Activated CD4-positive, alpha-beta T cell treated with anti-CD3 and anti-CD28 coated beads, Interleukin-2, amount 10 ng/mL, durations not matched to agents 7 days and 5 days (primary cell): Measurements from ENCODE around the gene CNTNAP2. TPM values are rescaled to one million over a fixed set of nuclear protein-coding genes. Genes with fewer than 3 reads are reported as not detected.

Experiments
- CTCF ChIA-PET: fragments of 350-600 bp; sonication (Branson Sonifier 250); formaldehyde crosslinking; loops from one replicate; lab custom pipeline; 2021; ENCODE audit warnings: antibody characterized with exemption; lab: Charles Lee
- POLR2A ChIA-PET: fragments of 350-600 bp; sonication (Branson Sonifier 250); formaldehyde crosslinking; loops from one replicate; lab custom pipeline; 2021; ENCODE audit warnings: antibody characterized with exemption; lab: Charles Lee
- DNase-seq: peaks from one replicate; pipeline ENCODE4 v3.0.0-alpha.2; 2020
- H3K27ac Mint-ChIP-seq: one replicate; pipeline ENCODE4 v1.8.0; 2021; ENCODE audit warnings: mild to moderate bottlenecking, moderate library complexity, mixed read lengths
- H3K27me3 Mint-ChIP-seq: one replicate; pipeline ENCODE4 v1.8.0; 2021; ENCODE audit warnings: mixed read lengths
- H3K36me3 Mint-ChIP-seq: one replicate; pipeline ENCODE4 v1.8.0; 2021; ENCODE audit warnings: low read depth, mixed read lengths
- H3K4me1 Mint-ChIP-seq: one replicate; pipeline ENCODE4 v1.8.0; 2021; ENCODE audit warnings: mixed read lengths
- H3K4me3 Mint-ChIP-seq: one replicate; pipeline ENCODE4 v1.8.0; 2021; ENCODE audit warnings: mild to moderate bottlenecking, moderate library complexity, mixed read lengths
- H3K9me3 Mint-ChIP-seq: one replicate; pipeline ENCODE4 v1.8.0; 2021; ENCODE audit warnings: mixed read lengths
- total RNA-seq, 2 experiments: library from RNA; stranded (reverse); gene quantifications; one replicate each; pipeline ENCODE4 v1.2.3, GENCODE V29; 2021

The CNTNAP2 gene
- total RNA-seq, 2 experiments from 2014 or later = not detected

- ChIA-PET CTCF (no interaction called here), POLR2A (no interaction called here)
- DNase-seq = no peak
- no peaks in the 10 kb centered on the region for H3K4me1 Mint-ChIP-seq
- no peak overlapping the region for H3K27ac Mint-ChIP-seq
- no peaks in the 10 kb centered on the region for H3K27me3 Mint-ChIP-seq
- no peak overlapping the region for H3K4me3 Mint-ChIP-seq
- H3K36me3 Mint-ChIP-seq = no peaks in the 10 kb centered on the region
- H3K9me3 Mint-ChIP-seq = peaks cover 4% of the 10 kb centered on the region
Observed at GRCh38 chr7:147161405-147161804, 1044.8 kb downstream of the CNTNAP2 start.

- Mint-ChIP-seq H3K27ac (no peak overlapping the region), H3K4me1 (no peaks in the 10 kb centered on the region), H3K9me3 (peaks cover 2% of the 10 kb centered on the region), H3K4me3 (no peak overlapping the region), H3K27me3 (no peaks in the 10 kb centered on the region), H3K36me3 (no peaks in the 10 kb centered on the region)
- DNase-seq = no peak
- CTCF ChIA-PET = interaction anchor here (1.6 kb wide), 1 partner anchor 10 kb away, joined by 3 read pairs; no protein-coding TSS in a partner anchor
- POLR2A ChIA-PET = no interaction called here
Observed at GRCh38 chr7:147170341-147171012, 1053.9 kb downstream of the CNTNAP2 start.

- DNase-seq = no peak
- Mint-ChIP-seq H3K27me3 (no peaks in the 10 kb centered on the region), H3K27ac (no peak overlapping the region), H3K9me3 (peaks cover 2% of the 10 kb centered on the region), H3K4me1 (no peaks in the 10 kb centered on the region), H3K36me3 (no peaks in the 10 kb centered on the region), H3K4me3 (no peak overlapping the region)
- CTCF ChIA-PET = interaction anchor here (1.6 kb wide), 1 partner anchor 10 kb away, joined by 3 read pairs; no protein-coding TSS in a partner anchor
- POLR2A ChIA-PET = no interaction called here
Observed at GRCh38 chr7:147171013-147171391, 1054.4 kb downstream of the CNTNAP2 start.

- no peak overlapping the region for H3K27ac Mint-ChIP-seq
- no peaks in the 10 kb centered on the region for H3K9me3 Mint-ChIP-seq
- POLR2A ChIA-PET = no interaction called here
- H3K4me1 Mint-ChIP-seq = no peaks in the 10 kb centered on the region
- H3K27me3 Mint-ChIP-seq = no peaks in the 10 kb centered on the region
- CTCF ChIA-PET = no interaction called here
- no peak for DNase-seq
- no peak overlapping the region for H3K4me3 Mint-ChIP-seq
- H3K36me3 Mint-ChIP-seq = no peaks in the 10 kb centered on the region
Observed at GRCh38 chr7:147173883-147174282, 1057.3 kb downstream of the CNTNAP2 start.

GRCh38 chr7:147182874-147183273 is 1066.3 kb downstream of the CNTNAP2 start:
- Mint-ChIP-seq H3K9me3 (no peaks in the 10 kb centered on the region), H3K36me3 (no peaks in the 10 kb centered on the region), H3K27ac (no peak overlapping the region), H3K4me3 (no peak overlapping the region), H3K4me1 (no peaks in the 10 kb centered on the region), H3K27me3 (no peaks in the 10 kb centered on the region)
- CTCF ChIA-PET = no interaction called here
- no peak for DNase-seq
- POLR2A ChIA-PET = no interaction called here

GRCh38 chr7:147183276-147183675 is 1066.7 kb downstream of the CNTNAP2 start:
- Mint-ChIP-seq H3K9me3 (no peaks in the 10 kb centered on the region), H3K27ac (no peak overlapping the region), H3K27me3 (no peaks in the 10 kb centered on the region), H3K36me3 (no peaks in the 10 kb centered on the region), H3K4me1 (no peaks in the 10 kb centered on the region), H3K4me3 (no peak overlapping the region)
- POLR2A ChIA-PET = no interaction called here
- CTCF ChIA-PET = no interaction called here
- no peak for DNase-seq

- DNase-seq = no peak
- CTCF ChIA-PET = no interaction called here
- no peaks in the 10 kb centered on the region for H3K9me3 Mint-ChIP-seq
- H3K4me3 Mint-ChIP-seq = no peak overlapping the region
- H3K27ac Mint-ChIP-seq = no peak overlapping the region
- H3K36me3 Mint-ChIP-seq = no peaks in the 10 kb centered on the region
- POLR2A ChIA-PET = no interaction called here
- no peaks in the 10 kb centered on the region for H3K4me1 Mint-ChIP-seq
- H3K27me3 Mint-ChIP-seq = no peaks in the 10 kb centered on the region
Observed at GRCh38 chr7:147188467-147188866, 1071.9 kb downstream of the CNTNAP2 start.

GRCh38 chr7:147193476-147193875 is 1076.9 kb downstream of the CNTNAP2 start:
- Mint-ChIP-seq H3K4me1 (no peaks in the 10 kb centered on the region), H3K27me3 (no peaks in the 10 kb centered on the region), H3K9me3 (no peaks in the 10 kb centered on the region), H3K27ac (no peak overlapping the region), H3K36me3 (no peaks in the 10 kb centered on the region), H3K4me3 (no peak overlapping the region)
- POLR2A ChIA-PET = no interaction called here
- CTCF ChIA-PET = no interaction called here
- DNase-seq = no peak

- no peak overlapping the region for H3K4me3 Mint-ChIP-seq
- ChIA-PET POLR2A (no interaction called here), CTCF (no interaction called here)
- H3K27ac Mint-ChIP-seq = no peak overlapping the region
- peaks cover 2% of the 10 kb centered on the region for H3K9me3 Mint-ChIP-seq
- no peaks in the 10 kb centered on the region for H3K27me3 Mint-ChIP-seq
- H3K4me1 Mint-ChIP-seq = no peaks in the 10 kb centered on the region
- no peaks in the 10 kb centered on the region for H3K36me3 Mint-ChIP-seq
- DNase-seq = no peak
Observed at GRCh38 chr7:147196481-147196880, 1079.9 kb downstream of the CNTNAP2 start.

- ChIA-PET CTCF (interaction anchor here (0.9 kb wide), 1 partner anchor 17 kb away, joined by 3 read pairs; no protein-coding TSS in a partner anchor), POLR2A (no interaction called here)
- no peak for DNase-seq
- H3K36me3 Mint-ChIP-seq = no peaks in the 10 kb centered on the region
- H3K27ac Mint-ChIP-seq = no peak overlapping the region
- no peak overlapping the region for H3K4me3 Mint-ChIP-seq
- no peaks in the 10 kb centered on the region for H3K27me3 Mint-ChIP-seq
- H3K4me1 Mint-ChIP-seq = no peaks in the 10 kb centered on the region
- H3K9me3 Mint-ChIP-seq = peaks cover 2% of the 10 kb centered on the region
Observed at GRCh38 chr7:147197006-147197405, 1080.4 kb downstream of the CNTNAP2 start.

GRCh38 chr7:147199868-147200267 is 1083.3 kb downstream of the CNTNAP2 start:
- no peak overlapping the region for H3K27ac Mint-ChIP-seq
- no peak for DNase-seq

GRCh38 chr7:147207988-147208387 is 1091.4 kb downstream of the CNTNAP2 start:
- Mint-ChIP-seq H3K27me3 (no peaks in the 10 kb centered on the region), H3K9me3 (no peaks in the 10 kb centered on the region), H3K27ac (no peak overlapping the region), H3K4me1 (no peaks in the 10 kb centered on the region), H3K4me3 (no peak overlapping the region), H3K36me3 (no peaks in the 10 kb centered on the region)
- DNase-seq = no peak
- ChIA-PET CTCF (no interaction called here), POLR2A (no interaction called here)

More at GRCh38 chr7:147199868-147200267, 1083.3 kb downstream of the CNTNAP2 start:
- H3K4me1 Mint-ChIP-seq = no peaks in the 10 kb centered on the region
- no peaks in the 10 kb centered on the region for H3K27me3 Mint-ChIP-seq
- no peak overlapping the region for H3K4me3 Mint-ChIP-seq
- no peaks in the 10 kb centered on the region for H3K36me3 Mint-ChIP-seq
- H3K9me3 Mint-ChIP-seq = peaks cover 2% of the 10 kb centered on the region
- CTCF ChIA-PET = no interaction called here
- POLR2A ChIA-PET = no interaction called here

- CTCF ChIA-PET = no interaction called here
- Mint-ChIP-seq H3K27me3 (no peaks in the 10 kb centered on the region), H3K4me3 (no peak overlapping the region), H3K4me1 (no peaks in the 10 kb centered on the region), H3K36me3 (no peaks in the 10 kb centered on the region), H3K27ac (no peak overlapping the region), H3K9me3 (peaks cover 9% of the 10 kb centered on the region)
- DNase-seq = no peak
- POLR2A ChIA-PET = no interaction called here
Observed at GRCh38 chr7:147231275-147231674, 1114.7 kb downstream of the CNTNAP2 start.
